HG03432 (cell line): Measurements from ENCODE around the gene MEOX1.

Experiments used
- ATAC-seq: cut with Tn5 transposase; IDR thresholded peaks from one replicate; pipeline ENCODE4 v1.9.1; 2021; ENCODE audit warnings: mild to moderate bottlenecking, moderate library complexity; ENCODE audit not compliant: unreplicated experiment

The MEOX1 gene

DNA sequence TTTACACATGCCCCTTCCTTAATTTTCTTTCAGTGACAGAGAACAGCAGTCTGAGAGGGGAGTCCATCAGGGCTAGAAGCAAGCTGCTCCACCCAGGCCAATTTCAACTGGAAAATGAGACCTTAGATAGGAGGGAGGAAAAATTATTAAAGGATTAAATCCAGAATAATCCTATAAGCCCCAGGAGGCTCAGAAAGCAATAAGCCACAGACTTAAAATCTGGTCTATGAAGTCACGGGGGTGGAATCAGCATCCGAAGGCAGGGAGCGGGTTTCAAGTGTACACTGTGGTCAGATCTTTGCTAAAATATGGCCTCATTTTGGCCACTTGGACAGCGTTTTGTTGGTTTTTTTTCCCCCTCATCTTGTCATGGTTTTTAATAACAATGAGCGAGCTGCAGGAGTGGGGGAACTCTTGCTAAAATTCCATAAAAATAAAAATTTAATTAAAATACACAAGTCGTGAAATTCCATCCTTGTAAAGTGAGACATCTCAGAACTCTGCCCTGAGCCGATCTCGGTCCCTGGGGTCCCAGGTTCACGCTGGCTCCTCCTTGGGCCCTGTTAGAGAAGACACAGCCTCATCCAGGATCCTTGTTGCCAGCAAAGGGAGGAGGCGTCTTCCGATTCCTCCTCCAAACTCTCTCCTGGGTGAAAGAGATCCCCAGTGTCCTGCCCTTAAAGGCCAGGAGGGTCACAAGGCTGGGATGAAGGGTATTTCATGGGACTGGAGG lies 63.9 kb downstream of the MEOX1 start:
- no peak for ATAC-seq

DNA sequence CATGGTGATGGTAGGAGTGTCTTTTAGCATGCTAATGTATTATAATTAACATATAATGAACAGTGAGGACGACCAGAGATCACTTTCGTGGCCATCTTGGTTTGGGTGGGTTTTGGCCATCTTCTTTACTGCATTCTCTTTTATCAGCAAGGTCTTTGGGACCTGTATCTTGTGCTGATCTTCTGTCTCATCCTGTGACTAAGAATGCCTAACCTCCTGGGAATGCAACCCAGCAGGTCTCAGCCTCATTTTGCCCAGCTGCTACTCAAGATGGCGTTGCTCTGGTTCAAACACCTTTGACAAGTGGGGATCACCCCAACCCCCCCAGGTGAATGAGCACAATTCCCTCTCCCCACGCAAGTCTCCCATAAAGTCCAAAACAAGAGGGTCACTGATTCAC lies 66.3 kb downstream of the MEOX1 start:
- no peak for ATAC-seq

DNA sequence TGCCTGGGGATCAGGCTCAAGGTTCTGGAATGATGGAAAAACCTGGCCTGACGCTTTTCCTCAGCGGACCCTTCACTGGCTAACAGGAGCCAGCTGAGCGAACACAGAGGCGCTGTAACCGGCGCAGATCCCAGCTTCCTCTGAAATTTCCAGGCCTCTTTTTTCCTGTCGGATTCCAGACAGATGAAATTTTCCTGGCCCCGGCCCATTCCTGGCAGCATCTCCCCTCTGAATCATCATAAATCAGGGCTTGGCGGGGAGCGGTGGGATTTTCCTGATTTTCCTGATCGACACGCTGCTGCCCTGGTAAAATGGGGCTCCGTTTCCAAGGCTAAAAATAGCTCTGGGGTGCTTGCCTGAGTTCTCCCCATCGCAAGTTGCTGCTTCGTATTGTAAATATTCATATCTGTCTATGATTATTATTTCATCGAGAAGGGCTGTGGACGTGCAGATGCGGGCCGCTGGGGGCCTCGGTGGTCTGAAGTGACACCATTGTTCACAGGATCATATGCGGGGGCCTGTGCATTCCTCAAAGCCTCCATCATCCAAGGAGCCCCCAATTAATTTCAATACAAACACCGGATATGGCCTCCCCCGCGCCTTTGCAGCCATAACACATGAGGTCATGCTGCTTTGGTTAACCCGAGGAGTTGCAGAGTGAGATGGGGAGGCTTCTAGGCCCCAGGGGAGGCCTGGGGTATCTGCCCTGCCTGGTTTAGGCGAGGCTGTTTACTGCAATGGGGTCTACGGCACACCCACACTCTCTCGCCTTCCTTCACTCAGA lies 69.8 kb downstream of the MEOX1 start:
- ATAC-seq: no peak

DNA sequence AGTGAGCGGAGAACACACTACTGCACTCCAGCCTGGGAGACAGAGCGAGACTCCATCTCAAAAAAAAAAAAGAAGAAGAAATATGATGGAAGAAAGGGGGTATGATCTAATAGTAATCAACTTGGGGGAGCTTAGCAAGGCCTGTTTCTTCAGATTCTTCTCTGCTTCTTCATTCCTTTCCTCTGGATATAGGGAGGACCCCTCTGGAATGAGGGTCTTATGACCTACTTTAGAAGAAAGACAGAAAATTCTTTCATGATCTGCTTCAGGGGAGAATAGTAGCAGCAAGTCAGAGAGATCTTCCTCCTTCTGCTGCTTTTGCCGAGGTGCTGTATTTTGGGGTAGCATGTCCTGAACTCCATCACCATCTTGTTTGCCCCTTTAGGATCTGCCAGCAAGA lies 70.7 kb downstream of the MEOX1 start:
- no peak for ATAC-seq
